IMR-90 (cell line): ENCODE data around the gene AGGF1. TPM values are rescaled to one million over a fixed set of nuclear protein-coding genes. Genes with fewer than 3 reads are reported as not detected.

Experiments used
- ATAC-seq: fragments of 200-7000 bp; cut with Tn5 transposase; 2 replicates; pipeline ENCODE4 v1.9.1; 2020; ENCODE audit warnings: low read depth, mild to moderate bottlenecking, moderate library complexity
- BruUV-seq: library from RNA; stranded (reverse); fragments of 400-500 nt; replicated peaks from 2 replicates; lab custom pipeline; 2021; lab: Mats Ljungman, UMichigan
- CTCF ChIA-PET: fragments of 300-600 bp; formaldehyde crosslinking; extraction: SDS; loops from one replicate; lab custom pipeline; 2021; ENCODE audit warnings: antibody characterized with exemption; lab: Yijun Ruan, JAX
- POLR2A ChIA-PET: fragments of 300-600 bp; sonication (Branson Sonifier 250); formaldehyde crosslinking; loops from one replicate; lab custom pipeline; 2022; ENCODE audit warnings: antibody characterized with exemption; ENCODE audit not compliant: unreplicated experiment; lab: Charles Lee
- DNase-seq: peaks from one replicate; pipeline ENCODE4 v3.0.0; 2013
- H2AFZ ChIP-seq: replicated peaks from 2 replicates; pipeline ENCODE3; 2013; ENCODE audit warnings: low read length, mild to moderate bottlenecking; ENCODE audit not compliant: poor library complexity
- H2AK5ac ChIP-seq: 2 replicates; pipeline ENCODE4 v1.6.1; 2013; ENCODE audit warnings: low read depth, low read length, inconsistent platforms
- H2AK9ac ChIP-seq: replicated peaks from 2 replicates; pipeline ENCODE3; 2013; ENCODE audit warnings: mild to moderate bottlenecking, low read depth, low read length, moderate library complexity; ENCODE audit not compliant: poor library complexity
- H2BK120ac ChIP-seq: 2 replicates; pipeline ENCODE4 v1.6.1; 2013; ENCODE audit warnings: low read depth, low read length, inconsistent platforms
- H2BK15ac ChIP-seq: 3 replicates; pipeline ENCODE4 v1.6.1; 2013; ENCODE audit warnings: low read depth, low read length, inconsistent platforms
- H2BK20ac ChIP-seq: 2 replicates; pipeline ENCODE4 v1.6.1; 2013; ENCODE audit warnings: low read depth, mild to moderate bottlenecking, inconsistent platforms, low read length, moderate library complexity
- H2BK5ac ChIP-seq: 2 replicates; pipeline ENCODE4 v1.6.1; 2013; ENCODE audit warnings: mild to moderate bottlenecking, low read depth, low read length, inconsistent platforms; ENCODE audit not compliant: poor library complexity, severe bottlenecking
- H3K14ac ChIP-seq: replicated peaks from 2 replicates; pipeline ENCODE4 v1.6.1; 2013; ENCODE audit warnings: low read depth, low read length, inconsistent platforms
- H3K18ac ChIP-seq: 2 replicates; pipeline ENCODE4 v1.6.1; 2013; ENCODE audit warnings: low read depth, low read length, control low read depth
- H3K23ac ChIP-seq: 2 replicates; pipeline ENCODE4 v1.6.1; 2013; ENCODE audit warnings: low read depth, low read length, inconsistent platforms
- H3K27ac ChIP-seq: 2 replicates; pipeline ENCODE4 v1.5.1; 2013; ENCODE audit warnings: mild to moderate bottlenecking, control low read depth, low read length; ENCODE audit not compliant: insufficient read depth
- H3K27me3 ChIP-seq: 2 replicates; pipeline ENCODE4 v1.6.1; 2013; ENCODE audit warnings: low read length; ENCODE audit not compliant: control insufficient read depth, insufficient read depth
- H3K36me3 ChIP-seq: 2 replicates; pipeline ENCODE4 v1.6.1; 2013; ENCODE audit warnings: low read length, mixed read lengths; ENCODE audit not compliant: control insufficient read depth, insufficient read depth
- H3K4ac ChIP-seq: 2 replicates; pipeline ENCODE4 v1.6.1; 2013; ENCODE audit warnings: low read depth, low read length, inconsistent platforms
- H3K4me1 ChIP-seq: 2 replicates; pipeline ENCODE4 v1.6.1; 2013; ENCODE audit warnings: low read length, mixed read lengths; ENCODE audit not compliant: control insufficient read depth, insufficient read depth
- H3K4me2 ChIP-seq: 2 replicates; pipeline ENCODE4 v1.6.1; 2013; ENCODE audit warnings: low read depth, mild to moderate bottlenecking, control low read depth, low read length, moderate library complexity
- H3K4me3 ChIP-seq: 2 replicates; pipeline ENCODE4 v1.5.1; 2013; ENCODE audit warnings: low read depth, mild to moderate bottlenecking, control low read depth, low read length, moderate library complexity; ENCODE audit not compliant: insufficient read depth
- H3K56ac ChIP-seq: 2 replicates; pipeline ENCODE4 v1.6.1; 2013; ENCODE audit warnings: low read length, inconsistent platforms; ENCODE audit not compliant: insufficient read depth; ENCODE audit errors: extremely low read depth
- H3K79me1 ChIP-seq, 2 experiments: 2 replicates each; pipeline ENCODE4 v1.6.1; 2013; ENCODE audit warnings: low read length in 2 of 2, inconsistent platforms in 1 of 2, low read depth in 1 of 2
- H3K9ac ChIP-seq: 2 replicates; pipeline ENCODE4 v1.6.1; 2013; ENCODE audit warnings: low read depth, low read length, control low read depth
- H3K9me1 ChIP-seq: 2 replicates; pipeline ENCODE4 v1.6.1; 2013; ENCODE audit warnings: low read length, inconsistent platforms; ENCODE audit not compliant: insufficient read depth
- H3K9me3 ChIP-seq: 2 replicates; pipeline ENCODE4 v1.6.1; 2013; ENCODE audit warnings: low read length; ENCODE audit not compliant: control insufficient read depth, insufficient read depth
- H4K20me1 ChIP-seq: 2 replicates; pipeline ENCODE4 v1.6.1; 2013; ENCODE audit warnings: low read length, inconsistent platforms; ENCODE audit not compliant: insufficient read depth
- H4K5ac ChIP-seq: 2 replicates; pipeline ENCODE4 v1.6.1; 2013; ENCODE audit warnings: mild to moderate bottlenecking, low read depth, low read length, control low read depth
- H4K8ac ChIP-seq, 2 experiments: 2 replicates each; pipeline ENCODE4 v1.6.1; 2013; ENCODE audit warnings: low read depth in 2 of 2, low read length in 2 of 2, control low read depth in 1 of 2, inconsistent platforms in 1 of 2
- H4K91ac ChIP-seq: 2 replicates; pipeline ENCODE4 v1.6.1; 2013; ENCODE audit warnings: low read depth, low read length, inconsistent platforms; ENCODE audit not compliant: insufficient read depth
- MAFK ChIP-seq: IDR thresholded peaks from 2 replicates; pipeline ENCODE4 v1.6.1; 2012; ENCODE audit warnings: low read depth, low read length, improper control_type of control experiment
- RAD21 ChIP-seq: IDR thresholded peaks from 2 replicates; pipeline ENCODE4 v1.6.1; 2012; ENCODE audit warnings: low read length, improper control_type of control experiment
- RFX5 ChIP-seq: IDR thresholded peaks from 2 replicates; pipeline ENCODE4 v1.8.0; 2012; ENCODE audit warnings: low read depth, mild to moderate bottlenecking, low read length, moderate library complexity
- WGBS, 2 experiments: methylation state at CpG; one replicate each; pipeline versions ENCODE4 v1.1.5 to v1.1.7; 2013; ENCODE audit warnings: missing lambda C conversion rate in 2 of 2; ENCODE audit not compliant: insufficient read length in 1 of 2; ENCODE audit errors: extremely low coverage in 2 of 2; 5-methylcytosine and 5-hydroxymethylcytosine counted together
- dilution Hi-C: fragments of 300-500 bp; cut with HindIII; formaldehyde crosslinking; loops from one replicate; pipeline ENCODE4 v1.14.3; 2018; ENCODE audit warnings: low sequenced_read_pairs; ENCODE audit not compliant: unreplicated experiment
- in situ Hi-C: fragments of 300-500 bp; cut with MboI; formaldehyde crosslinking; loops from 3 replicates; pipeline ENCODE4 v1.14.3; 2019; ENCODE audit warnings: low sequenced_read_pairs, inconsistent platforms, mixed read lengths
- intact Hi-C: fragments of 100-400 bp; cut with micrococcal nuclease; formaldehyde crosslinking; loops from 2 replicates; pipeline ENCODE4 v1.10.0; 2022
- polyA plus RNA-seq, 3 experiments: library from polyadenylated mRNA; depleted of rRNA; stranded (reverse); fragments of >200 nt; gene quantifications; 2 replicates each; pipeline ENCODE4 v1.2.3, GENCODE V29; 2012; ENCODE audit warnings: low replicate concordance in 1 of 3
- total RNA-seq: library from RNA; depleted of rRNA; stranded (reverse); fragments of >200 nt; gene quantifications from 2 replicates; pipeline ENCODE4 v1.2.3, GENCODE V29; 2012
- TF ChIP-seq, protein P1 (sequence below): conservative IDR thresholded peaks from 2 replicates; pipeline ENCODE4 v1.5.1; 2012; ENCODE audit warnings: mild to moderate bottlenecking, low read depth, low read length, improper control_type of control experiment

Gene AGGF1
- total and polyA plus RNA-seq, 2 of the 4 experiments (the other 2 are of a cell fraction): 7.3 to 8.4 TPM

DNA sequence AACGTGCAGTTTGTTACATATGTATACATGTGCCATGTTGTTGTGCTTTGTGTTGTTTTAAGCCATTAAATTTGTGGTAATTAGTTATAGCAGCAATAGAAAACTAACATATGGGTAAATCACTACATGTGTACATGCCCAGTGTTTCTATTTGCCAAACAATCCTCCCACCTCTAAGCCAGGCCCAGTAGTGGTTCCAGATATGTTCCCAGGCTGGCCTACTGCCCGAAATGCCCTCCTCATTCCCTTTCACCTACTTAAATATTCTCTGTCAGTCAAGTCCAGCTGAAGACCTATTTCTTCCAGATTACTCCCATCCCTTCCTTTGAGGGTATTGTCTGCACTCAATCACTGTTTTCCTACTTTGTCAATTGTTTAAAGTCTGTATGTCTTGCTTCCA, 24.1 kb upstream of the AGGF1 start:
- Histone ChIP-seq H3K79me1 (no peaks in the 10 kb centered on the region), H3K9me1 (no peaks in the 10 kb centered on the region), H4K8ac (no peak overlapping the region), H3K14ac (no peak overlapping the region), H3K27me3 (peaks cover 24% of the 10 kb centered on the region), H3K4me2 (no peak overlapping the region), H3K23ac (no peak overlapping the region), H3K27ac (no peak overlapping the region), H3K4me3 (no peak overlapping the region), H3K9ac (no peak overlapping the region), H3K36me3 (no peaks in the 10 kb centered on the region), H2BK120ac (no peak overlapping the region), H4K5ac (no peak overlapping the region), H2AK5ac (no peak overlapping the region), H3K56ac (no peak overlapping the region), H4K20me1 (no peaks in the 10 kb centered on the region), H3K18ac (no peak overlapping the region), H3K4ac (no peak overlapping the region), H4K91ac (no peak overlapping the region), H2BK20ac (no peak overlapping the region), H3K4me1 (no peaks in the 10 kb centered on the region), H3K9me3 (no peaks in the 10 kb centered on the region), H2AFZ (no peak overlapping the region), H2BK5ac (no peak overlapping the region), H2AK9ac (no peak overlapping the region), H2BK15ac (no peak overlapping the region)
- DNase-seq: no peak
- no peak for ATAC-seq
- ChIA-PET POLR2A (no interaction called here), CTCF (no interaction called here)
- in situ Hi-C loops (no loop called here), intact Hi-C loops (no loop called here), dilution Hi-C loops (no loop called here)
- TF ChIP-seq, protein P1, sequence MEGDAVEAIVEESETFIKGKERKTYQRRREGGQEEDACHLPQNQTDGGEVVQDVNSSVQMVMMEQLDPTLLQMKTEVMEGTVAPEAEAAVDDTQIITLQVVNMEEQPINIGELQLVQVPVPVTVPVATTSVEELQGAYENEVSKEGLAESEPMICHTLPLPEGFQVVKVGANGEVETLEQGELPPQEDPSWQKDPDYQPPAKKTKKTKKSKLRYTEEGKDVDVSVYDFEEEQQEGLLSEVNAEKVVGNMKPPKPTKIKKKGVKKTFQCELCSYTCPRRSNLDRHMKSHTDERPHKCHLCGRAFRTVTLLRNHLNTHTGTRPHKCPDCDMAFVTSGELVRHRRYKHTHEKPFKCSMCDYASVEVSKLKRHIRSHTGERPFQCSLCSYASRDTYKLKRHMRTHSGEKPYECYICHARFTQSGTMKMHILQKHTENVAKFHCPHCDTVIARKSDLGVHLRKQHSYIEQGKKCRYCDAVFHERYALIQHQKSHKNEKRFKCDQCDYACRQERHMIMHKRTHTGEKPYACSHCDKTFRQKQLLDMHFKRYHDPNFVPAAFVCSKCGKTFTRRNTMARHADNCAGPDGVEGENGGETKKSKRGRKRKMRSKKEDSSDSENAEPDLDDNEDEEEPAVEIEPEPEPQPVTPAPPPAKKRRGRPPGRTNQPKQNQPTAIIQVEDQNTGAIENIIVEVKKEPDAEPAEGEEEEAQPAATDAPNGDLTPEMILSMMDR: no peak
- TF ChIP-seq RAD21: no peak
- no peak for TF ChIP-seq MAFK
- TF ChIP-seq RFX5: no peak
- no CpG with 5 or more reads among the region's 2 CpGs for WGBS, 2 experiments
- BruUV-seq: no TSS peak
